VCaP (cell line): ENCODE measurements around the gene HS3ST5.
A peak's percentile ranks its signal among the peaks of the same experiment; 100 is the strongest.

Experiments used
- H3K27ac ChIP-seq: fragments of 450-650 bp; 2 replicates; pipeline ENCODE4 v1.5.1; 2017
- CTCF ChIP-seq: fragments of 450-650 bp; conservative IDR thresholded peaks from 2 replicates; pipeline ENCODE4 v1.5.1; 2017; ENCODE audit warnings: mild to moderate bottlenecking, moderate library complexity

HS3ST5 gene

GRCh38 chr6:114061116-114061515 lies 281.7 kb downstream of the HS3ST5 start:
- no peak for TF ChIP-seq CTCF

GRCh38 chr6:114058435-114058834 lies 284.4 kb downstream of the HS3ST5 start:
- H3K27ac ChIP-seq: no peak overlapping the region
- TF ChIP-seq CTCF: no peak

More at GRCh38 chr6:114061116-114061515, 281.7 kb downstream of the HS3ST5 start:
- H3K27ac ChIP-seq: no peak overlapping the region

- TF ChIP-seq CTCF: no peak
- H3K27ac ChIP-seq: no peak overlapping the region
These were observed 287.1 kb downstream of the HS3ST5 start for GRCh38 chr6:114055763-114056162.

- TF ChIP-seq CTCF: no peak
- H3K27ac ChIP-seq: peak overlapping the region; percentile 98; the same call in 1 of the 2 replicates
These were observed 287.5 kb downstream of the HS3ST5 start for GRCh38 chr6:114055349-114055748.

GRCh38 chr6:114053791-114054190 lies 289.0 kb downstream of the HS3ST5 start:
- H3K27ac ChIP-seq: peak overlapping the region; percentile 98
- no peak for TF ChIP-seq CTCF

- H3K27ac ChIP-seq: peak overlapping the region; percentile 98
- TF ChIP-seq CTCF: no peak
These were observed 290.7 kb downstream of the HS3ST5 start for GRCh38 chr6:114052141-114052540.

GRCh38 chr6:114051031-114051430 lies 291.8 kb downstream of the HS3ST5 start:
- no peak for TF ChIP-seq CTCF
- peak overlapping the region; percentile 98 for H3K27ac ChIP-seq
